HepG2 (cell line): ENCODE measurements around the gene TJAP1. TPM values are rescaled to one million over a fixed set of nuclear protein-coding genes. Genes with fewer than 3 reads are reported as not detected.
A peak's percentile ranks its signal among the peaks of the same experiment; 100 is the strongest.

Experiments
- CBX1 ChIP-seq: IDR thresholded peaks from one replicate; pipeline ENCODE4 v1.6.1; 2016; ENCODE audit warnings: antibody characterized with exemption, low read depth
- CREM ChIP-seq, 2 experiments: sonication (generic) in 1 of 2; formaldehyde crosslinking in 1 of 2; IDR thresholded peaks; 2 replicates each; pipeline versions ENCODE4 v1.4.0 to v1.6.1; 2016 to 2020; ENCODE audit warnings: antibody characterized with exemption in 1 of 2, mild to moderate bottlenecking in 1 of 2, missing genetic modification reagents in 1 of 2
- IKZF5 ChIP-seq: IDR thresholded peaks from 2 replicates; pipeline ENCODE4 v1.6.1; 2018; ENCODE audit warnings: missing genetic modification reagents, mild to moderate bottlenecking, missing compliant biosample characterization
- NFAT5 ChIP-seq: sonication (generic); formaldehyde crosslinking; IDR thresholded peaks from 2 replicates; pipeline ENCODE4 v1.4.0; 2020; ENCODE audit warnings: missing genetic modification reagents
- NFE2L1 ChIP-seq: sonication (generic); formaldehyde crosslinking; IDR thresholded peaks from 2 replicates; pipeline ENCODE4 v1.4.0; 2020; ENCODE audit warnings: missing genetic modification reagents, mild to moderate bottlenecking, borderline replicate concordance
- NR2C2 ChIP-seq: sonication (generic); formaldehyde crosslinking; IDR thresholded peaks from 2 replicates; pipeline ENCODE4 v1.4.0; 2020; ENCODE audit warnings: missing genetic modification reagents, mild to moderate bottlenecking, moderate library complexity, borderline replicate concordance
- RBFOX2 ChIP-seq: fragments of 200-400 bp; formaldehyde crosslinking; IDR thresholded peaks from 2 replicates; pipeline ENCODE4 v1.6.1; 2017; ENCODE audit warnings: low read depth, mild to moderate bottlenecking, low read length
- REXO4 ChIP-seq: sonication (generic); formaldehyde crosslinking; IDR thresholded peaks from 2 replicates; pipeline ENCODE4 v1.8.0; 2022; ENCODE audit warnings: missing genetic modification reagents, mild to moderate bottlenecking, borderline replicate concordance
- SAP130 ChIP-seq: IDR thresholded peaks from 2 replicates; pipeline ENCODE4 v1.6.1; 2016; ENCODE audit warnings: low read depth
- THAP7 ChIP-seq: sonication (generic); formaldehyde crosslinking; IDR thresholded peaks from 2 replicates; pipeline ENCODE4 v1.8.1; 2023; ENCODE audit warnings: mild to moderate bottlenecking, missing genetic modification reagents
- TRAFD1 ChIP-seq: sonication (generic); formaldehyde crosslinking; IDR thresholded peaks from 2 replicates; pipeline ENCODE4 v1.5.1; 2020; ENCODE audit warnings: missing genetic modification reagents, mild to moderate bottlenecking, borderline replicate concordance
- ZNF205 ChIP-seq: IDR thresholded peaks from 2 replicates; pipeline ENCODE4 v1.6.1; 2018; ENCODE audit warnings: missing biosample characterization, missing genetic modification reagents
- ZNF224 ChIP-seq: sonication (generic); formaldehyde crosslinking; IDR thresholded peaks from 2 replicates; pipeline ENCODE4 v1.5.0; 2020; ENCODE audit warnings: mild to moderate bottlenecking, missing genetic modification reagents
- ZNF557 ChIP-seq: sonication (generic); formaldehyde crosslinking; IDR thresholded peaks from 2 replicates; pipeline ENCODE4 v1.4.0; 2020; ENCODE audit warnings: missing genetic modification reagents
- ZNF597 ChIP-seq: sonication (generic); formaldehyde crosslinking; IDR thresholded peaks from 2 replicates; pipeline ENCODE4 v1.5.0; 2020; ENCODE audit warnings: missing genetic modification reagents
- ZNF672 ChIP-seq: sonication (generic); formaldehyde crosslinking; IDR thresholded peaks from 2 replicates; pipeline ENCODE4 v1.8.1; 2022; ENCODE audit warnings: missing genetic modification reagents
- ZNF7 ChIP-seq: IDR thresholded peaks from 2 replicates; pipeline ENCODE4 v1.6.1; 2016; ENCODE audit warnings: missing biosample characterization, missing genetic modification reagents
- ZSCAN12 ChIP-seq: sonication (generic); formaldehyde crosslinking; IDR thresholded peaks from 2 replicates; pipeline ENCODE4 v1.9.0; 2021; ENCODE audit warnings: mild to moderate bottlenecking, missing genetic modification reagents
- polyA plus RNA-seq, 8 experiments: library from polyadenylated mRNA; depleted of rRNA in 3 of 8; stranded (reverse) in 7 of 8; unstranded in 1 of 8; fragments of >200 nt; fragmentation: Illumina TruSeq in 4 of 8; extraction: Trizol in 4 of 8; gene quantifications; 2 replicates each; pipeline versions ENCODE4 v1.2.1 to v1.2.3, GENCODE V29; 2011 to 2016; ENCODE audit warnings: low read depth in 4 of 8, missing spikeins in 1 of 8, mixed read lengths in 1 of 8; ENCODE audit not compliant: insufficient read depth in 1 of 8
- total RNA-seq, 5 experiments: library from RNA; depleted of rRNA; stranded (reverse); fragments of >200 nt; fragmentation: Illumina TruSeq; extraction: Trizol; gene quantifications; 2 replicates each; pipeline ENCODE4 v1.2.3, GENCODE V29; 2016; ENCODE audit warnings: low read depth in 1 of 5
- TF ChIP-seq, protein P1 (sequence below): sonication (generic); formaldehyde crosslinking; IDR thresholded peaks from 2 replicates; pipeline ENCODE4 v1.4.0; 2020; ENCODE audit warnings: missing genetic modification reagents
- TF ChIP-seq, protein P2 (sequence below): sonication (generic); IDR thresholded peaks from 2 replicates; pipeline ENCODE4 v1.6.1; 2016; ENCODE audit warnings: low read depth, borderline replicate concordance

TJAP1 gene
- total and polyA plus RNA-seq, 2 of the 13 experiments (the other 11 are each of a cell fraction or from before 2014, with no cell fraction given), result 15.7 to 41.6 TPM

GRCh38 chr6:43505718-43506117 is 28.3 kb downstream of the TJAP1 start (continued):
- TF ChIP-seq THAP7 (CRISPR knock-in tag) (no peak), IKZF5 (no peak), NFE2L1 (no peak), CBX1 (no peak), ZSCAN12 (no peak), REXO4 (CRISPR knock-in tag) (no peak), ZNF557 (CRISPR knock-in tag) (no peak), RBFOX2 (0 out of 2 replicates have a peak, but pooled peaks have one; percentile 18), ZNF224 (CRISPR knock-in tag) (no peak), ZNF7 (no peak), ZNF597 (CRISPR knock-in tag) (no peak), NR2C2 (CRISPR knock-in tag) (no peak), NFAT5 (CRISPR knock-in tag) (no peak), ZNF672 (CRISPR knock-in tag) (no peak), TRAFD1 (CRISPR knock-in tag) (no peak), ZNF205 (CRISPR knock-in tag) (no peak), CREM (IDR thresholded peaks at IDR 0.05) (no peak), CREM (CRISPR knock-in tag; IDR thresholded peaks at IDR 0.05) (no peak), SAP130 (CRISPR knock-in tag) (0 out of 2 replicates have a peak, but pooled peaks have one; percentile 36)
- TF ChIP-seq, protein P1, sequence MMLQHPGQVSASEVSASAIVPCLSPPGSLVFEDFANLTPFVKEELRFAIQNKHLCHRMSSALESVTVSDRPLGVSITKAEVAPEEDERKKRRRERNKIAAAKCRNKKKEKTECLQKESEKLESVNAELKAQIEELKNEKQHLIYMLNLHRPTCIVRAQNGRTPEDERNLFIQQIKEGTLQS (CRISPR knock-in tag), result no peak
- TF ChIP-seq, protein P2, sequence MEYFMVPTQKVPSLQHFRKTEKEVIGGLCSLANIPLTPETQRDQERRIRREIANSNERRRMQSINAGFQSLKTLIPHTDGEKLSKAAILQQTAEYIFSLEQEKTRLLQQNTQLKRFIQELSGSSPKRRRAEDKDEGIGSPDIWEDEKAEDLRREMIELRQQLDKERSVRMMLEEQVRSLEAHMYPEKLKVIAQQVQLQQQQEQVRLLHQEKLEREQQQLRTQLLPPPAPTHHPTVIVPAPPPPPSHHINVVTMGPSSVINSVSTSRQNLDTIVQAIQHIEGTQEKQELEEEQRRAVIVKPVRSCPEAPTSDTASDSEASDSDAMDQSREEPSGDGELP, result peak; percentile 89
